Activated CD8-positive, alpha-beta memory T cell treated with anti-CD3 and anti-CD28 coated beads, Interleukin-2, amount 10 ng/mL, durations not matched to agents 7 days and 5 days (primary cell): ENCODE results near the gene CHD9. TPM values are rescaled to one million over a fixed set of nuclear protein-coding genes. Genes with fewer than 3 reads are reported as not detected.
A peak's percentile ranks its signal among the peaks of the same experiment; 100 is the strongest.

Source experiments
- ATAC-seq: fragments of 150-1000 bp; cut with Tn5 transposase; one replicate; pipeline ENCODE4 v1.10.0; 2021; ENCODE audit warnings: moderate library complexity
- CTCF ChIA-PET: fragments of 350-600 bp; sonication (Branson Sonifier 250); formaldehyde crosslinking; loops from one replicate; lab custom pipeline; 2021; ENCODE audit warnings: antibody characterized with exemption; lab: Charles Lee
- DNase-seq: peaks from one replicate; pipeline ENCODE4 v3.0.0-alpha.2; 2020
- H3K27ac Mint-ChIP-seq: one replicate; pipeline ENCODE4 v1.8.0; 2021; ENCODE audit warnings: mild to moderate bottlenecking, mixed read lengths
- H3K27me3 Mint-ChIP-seq: one replicate; pipeline ENCODE4 v1.8.0; 2021; ENCODE audit warnings: mixed read lengths
- H3K36me3 Mint-ChIP-seq: one replicate; pipeline ENCODE4 v1.8.0; 2021; ENCODE audit warnings: mild to moderate bottlenecking, mixed read lengths
- H3K4me1 Mint-ChIP-seq: one replicate; pipeline ENCODE4 v1.8.0; 2021; ENCODE audit warnings: mixed read lengths
- H3K4me3 Mint-ChIP-seq: one replicate; pipeline ENCODE4 v1.8.0; 2021; ENCODE audit warnings: mild to moderate bottlenecking, moderate library complexity, mixed read lengths
- H3K9me3 Mint-ChIP-seq: one replicate; pipeline ENCODE4 v1.8.0; 2022; ENCODE audit warnings: low read depth, mixed read lengths
- total RNA-seq, 2 experiments: library from RNA; stranded (reverse); gene quantifications; one replicate each; pipeline ENCODE4 v1.2.3, GENCODE V29; 2021

Gene CHD9
- total RNA-seq, 2 experiments from 2014 or later, result 23.7 to 32.7 TPM

GRCh38 chr16:53055541-53056391, 975 bp downstream of the CHD9 start:
- no peak for ATAC-seq
- Mint-ChIP-seq H3K27me3 (no peaks in the 10 kb centered on the region), H3K27ac (peak overlapping the region; percentile 79), H3K4me1 (peaks cover 52% of the 10 kb centered on the region), H3K9me3 (no peaks in the 10 kb centered on the region), H3K4me3 (peak overlapping the region; percentile 75), H3K36me3 (peaks cover 5% of the 10 kb centered on the region)
- CTCF ChIA-PET, result interaction anchor here (0.6 to 4.1 kb wide), 33 partner anchors 9 to 648 kb away, joined by 3 to 52 read pairs (median 4); partner anchors contain the start of genes FTO and RPGRIP1L
- peak; percentile 44 for DNase-seq

- Mint-ChIP-seq H3K4me3 (no peak overlapping the region), H3K27me3 (no peaks in the 10 kb centered on the region), H3K4me1 (peaks cover 57% of the 10 kb centered on the region)
Observed at GRCh38 chr16:53056392-53056881, 1.6 kb downstream of the CHD9 start.

GRCh38 chr16:53057658-53058057, 2.9 kb downstream of the CHD9 start:
- H3K36me3 Mint-ChIP-seq, result peaks cover 5% of the 10 kb centered on the region
- ATAC-seq, result no peak
- peaks cover 59% of the 10 kb centered on the region for H3K4me1 Mint-ChIP-seq
- no peak overlapping the region for H3K27ac Mint-ChIP-seq
- no peak for DNase-seq
- H3K4me3 Mint-ChIP-seq, result peak overlapping the region; percentile 1
- H3K27me3 Mint-ChIP-seq, result no peaks in the 10 kb centered on the region
- CTCF ChIA-PET, result interaction anchor here (0.6 to 1.4 kb wide), 2 partner anchors 72 to 478 kb away, joined by 3 to 5 read pairs; no protein-coding TSS in a partner anchor
- H3K9me3 Mint-ChIP-seq, result no peaks in the 10 kb centered on the region

More at GRCh38 chr16:53056392-53056881, 1.6 kb downstream of the CHD9 start:
- CTCF ChIA-PET, result interaction anchor here (1.0 to 4.1 kb wide), 7 partner anchors 9 to 493 kb away, joined by 4 to 52 read pairs (median 20); no protein-coding TSS in a partner anchor
- no peak for DNase-seq
- H3K9me3 Mint-ChIP-seq, result no peaks in the 10 kb centered on the region
- ATAC-seq, result no peak
- H3K27ac Mint-ChIP-seq, result no peak overlapping the region
- H3K36me3 Mint-ChIP-seq, result peaks cover 5% of the 10 kb centered on the region

GRCh38 chr16:53058441-53058840, 3.6 kb downstream of the CHD9 start:
- peaks cover 53% of the 10 kb centered on the region for H3K4me1 Mint-ChIP-seq
- H3K36me3 Mint-ChIP-seq, result peaks cover 5% of the 10 kb centered on the region
- H3K9me3 Mint-ChIP-seq, result no peaks in the 10 kb centered on the region
- H3K4me3 Mint-ChIP-seq, result no peak overlapping the region
- H3K27me3 Mint-ChIP-seq, result no peaks in the 10 kb centered on the region
- CTCF ChIA-PET, result interaction anchor here (1.4 kb wide), 1 partner anchor 71 kb away, joined by 5 read pairs; no protein-coding TSS in a partner anchor
- H3K27ac Mint-ChIP-seq, result no peak overlapping the region
- DNase-seq (no peak), ATAC-seq (no peak)

GRCh38 chr16:53058882-53059281, 4.1 kb downstream of the CHD9 start:
- no peaks in the 10 kb centered on the region for H3K9me3 Mint-ChIP-seq
- DNase-seq (no peak), ATAC-seq (no peak)
- H3K36me3 Mint-ChIP-seq, result peaks cover 5% of the 10 kb centered on the region
- no peak overlapping the region for H3K27ac Mint-ChIP-seq
- H3K4me3 Mint-ChIP-seq, result no peak overlapping the region
- CTCF ChIA-PET, result no interaction called here
- peaks cover 50% of the 10 kb centered on the region for H3K4me1 Mint-ChIP-seq
- H3K27me3 Mint-ChIP-seq, result no peaks in the 10 kb centered on the region

GRCh38 chr16:53059672-53060071, 4.9 kb downstream of the CHD9 start:
- H3K4me1 Mint-ChIP-seq, result peaks cover 51% of the 10 kb centered on the region
- no peak overlapping the region for H3K4me3 Mint-ChIP-seq
- ATAC-seq (no peak), DNase-seq (no peak)
- no peak overlapping the region for H3K27ac Mint-ChIP-seq
- peaks cover 5% of the 10 kb centered on the region for H3K36me3 Mint-ChIP-seq
- CTCF ChIA-PET, result no interaction called here
- H3K27me3 Mint-ChIP-seq, result no peaks in the 10 kb centered on the region
- H3K9me3 Mint-ChIP-seq, result no peaks in the 10 kb centered on the region

- H3K36me3 Mint-ChIP-seq, result peaks cover 5% of the 10 kb centered on the region
- peak overlapping the region; percentile 64 for H3K27ac Mint-ChIP-seq
- no peaks in the 10 kb centered on the region for H3K9me3 Mint-ChIP-seq
- H3K4me3 Mint-ChIP-seq, result no peak overlapping the region
- H3K27me3 Mint-ChIP-seq, result no peaks in the 10 kb centered on the region
- no peak for ATAC-seq
- DNase-seq, result no peak
- H3K4me1 Mint-ChIP-seq, result peaks cover 59% of the 10 kb centered on the region
- CTCF ChIA-PET, result interaction anchor here (0.6 to 1.0 kb wide), 2 partner anchors 373 to 500 kb away, joined by 3 read pairs; partner anchors contain the start of gene RBL2
Observed at GRCh38 chr16:53061256-53061655, 6.5 kb downstream of the CHD9 start.

GRCh38 chr16:53061701-53062159, 6.9 kb downstream of the CHD9 start:
- H3K36me3 Mint-ChIP-seq, result peaks cover 5% of the 10 kb centered on the region
- H3K4me3 Mint-ChIP-seq, result no peak overlapping the region
- H3K27me3 Mint-ChIP-seq, result no peaks in the 10 kb centered on the region
- peak; percentile 43 for DNase-seq
- H3K9me3 Mint-ChIP-seq, result no peaks in the 10 kb centered on the region
- peaks cover 58% of the 10 kb centered on the region for H3K4me1 Mint-ChIP-seq
- peak overlapping the region; percentile 64 for H3K27ac Mint-ChIP-seq
- ATAC-seq, result peak; percentile 75
- CTCF ChIA-PET, result no interaction called here

GRCh38 chr16:53064081-53064578, 9.3 kb downstream of the CHD9 start:
- H3K27me3 Mint-ChIP-seq, result no peaks in the 10 kb centered on the region
- H3K4me3 Mint-ChIP-seq, result no peak overlapping the region
- H3K4me1 Mint-ChIP-seq, result peaks cover 57% of the 10 kb centered on the region
- no peaks in the 10 kb centered on the region for H3K9me3 Mint-ChIP-seq
- CTCF ChIA-PET, result interaction anchor here (3.6 kb wide), 1 partner anchor 9 kb away, joined by 20 read pairs; the partner anchor contains the start of gene CHD9
- DNase-seq, result no peak
- H3K36me3 Mint-ChIP-seq, result peaks cover 3% of the 10 kb centered on the region
- no peak for ATAC-seq
- H3K27ac Mint-ChIP-seq, result no peak overlapping the region

- no peak overlapping the region for H3K4me3 Mint-ChIP-seq
- ATAC-seq (no peak), DNase-seq (no peak)
- CTCF ChIA-PET, result interaction anchor here (1.3 to 3.6 kb wide), 3 partner anchors 10 to 218 kb away, joined by 4 to 20 read pairs (median 4); partner anchors contain the start of gene CHD9
- H3K9me3 Mint-ChIP-seq, result no peaks in the 10 kb centered on the region
- peaks cover 15% of the 10 kb centered on the region for H3K36me3 Mint-ChIP-seq
- no peak overlapping the region for H3K27ac Mint-ChIP-seq
- no peaks in the 10 kb centered on the region for H3K27me3 Mint-ChIP-seq
- H3K4me1 Mint-ChIP-seq, result peaks cover 69% of the 10 kb centered on the region
Observed at GRCh38 chr16:53065461-53066061, 10.8 kb downstream of the CHD9 start.

- ATAC-seq, result no peak
- H3K9me3 Mint-ChIP-seq, result no peaks in the 10 kb centered on the region
- peak overlapping the region; percentile 67 for H3K27ac Mint-ChIP-seq
- H3K4me3 Mint-ChIP-seq, result no peak overlapping the region
- CTCF ChIA-PET, result interaction anchor here (0.9 to 3.8 kb wide), 3 partner anchors 13 to 62 kb away, joined by 3 to 14 read pairs (median 7); partner anchors contain the start of gene CHD9
- DNase-seq, result no peak
- peaks cover 16% of the 10 kb centered on the region for H3K36me3 Mint-ChIP-seq
- H3K4me1 Mint-ChIP-seq, result peaks cover 59% of the 10 kb centered on the region
- H3K27me3 Mint-ChIP-seq, result no peaks in the 10 kb centered on the region
Observed at GRCh38 chr16:53067675-53068074, 12.9 kb downstream of the CHD9 start.

GRCh38 chr16:53068423-53068833, 13.6 kb downstream of the CHD9 start:
- no peaks in the 10 kb centered on the region for H3K9me3 Mint-ChIP-seq
- peak overlapping the region; percentile 56 for H3K4me3 Mint-ChIP-seq
- ATAC-seq (peak; percentile 84), DNase-seq (peak; percentile 80)
- CTCF ChIA-PET, result interaction anchor here (0.9 to 3.8 kb wide), 3 partner anchors 14 to 62 kb away, joined by 3 to 14 read pairs (median 7); partner anchors contain the start of gene CHD9
- peaks cover 23% of the 10 kb centered on the region for H3K36me3 Mint-ChIP-seq
- peaks cover 59% of the 10 kb centered on the region for H3K4me1 Mint-ChIP-seq
- H3K27ac Mint-ChIP-seq, result peak overlapping the region; percentile 85
- no peaks in the 10 kb centered on the region for H3K27me3 Mint-ChIP-seq
